ENCODE measurements around the gene KLHL24. TPM values are rescaled to one million over a fixed set of nuclear protein-coding genes. Genes with fewer than 3 reads are reported as not detected.
A peak's percentile ranks its signal among the peaks of the same experiment; 100 is the strongest.

KLHL24 gene
- polyA plus RNA-seq, 1 donor (not counting 4 experiments of a cell fraction or from before 2014, with no cell fraction given), result 12.0 TPM

DNA sequence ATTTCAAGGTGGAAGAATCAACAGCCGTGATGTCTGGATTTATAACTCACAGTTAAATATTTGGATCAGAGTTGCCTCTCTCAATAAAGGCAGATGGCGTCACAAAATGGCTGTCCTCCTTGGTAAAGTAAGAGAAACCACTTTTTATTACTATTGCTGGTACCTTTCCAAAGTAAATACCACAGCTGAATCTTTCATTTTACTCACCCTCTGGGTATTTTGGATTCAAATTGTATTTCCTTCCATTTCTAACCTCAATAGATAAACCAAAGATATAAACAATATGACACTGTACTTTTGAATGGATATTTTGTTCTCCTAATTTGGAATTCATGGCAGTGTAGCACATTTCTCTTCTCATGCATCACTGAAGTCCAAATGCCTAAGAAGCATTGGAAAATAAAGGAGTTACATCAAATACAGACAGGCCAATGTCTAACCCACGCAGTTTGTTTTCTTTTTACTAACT is 29.5 kb downstream of the KLHL24 start:
- Histone ChIP-seq H3K4me2 (ENCODE audit: control insufficient read depth, extremely low read depth, insufficient read depth, low read depth, low read length) (no peak overlapping the region), H2AFZ (ENCODE audit: control insufficient read depth, low read length) (peak overlapping the region; percentile 32), H3K27ac (ENCODE audit: control insufficient read depth, insufficient read depth, low read length) (no peak overlapping the region), H3K36me3 (ENCODE audit: control insufficient read depth in 2 of 2, extremely low read depth in 1 of 2, insufficient read depth in 2 of 2, low read length in 2 of 2) (no peaks in the 10 kb centered on the region), H3K9me3 (ENCODE audit: control insufficient read depth, low read depth, low read length) (no peaks in the 10 kb centered on the region), H3K27me3 (ENCODE audit: control insufficient read depth, extremely low read depth, insufficient read depth, low read length) (no peaks in the 10 kb centered on the region), H3K9ac (ENCODE audit: control insufficient read depth, extremely low read depth, insufficient read depth, low read length) (no peak overlapping the region), H3K4me3 (ENCODE audit: control insufficient read depth in 2 of 3, extremely low read depth in 1 of 3, insufficient read depth in 2 of 3, low read depth in 1 of 3, low read length in 3 of 3) (no peak overlapping the region), H3K4me1 (ENCODE audit: control insufficient read depth, extremely low read depth, insufficient read depth, low read length) (no peaks in the 10 kb centered on the region), H4K20me1 (ENCODE audit: control insufficient read depth, extremely low read depth, insufficient read depth, low read length) (no peaks in the 10 kb centered on the region), H3K79me2 (ENCODE audit: control insufficient read depth, insufficient read depth, low read length) (no peaks in the 10 kb centered on the region), H3K9me1 (ENCODE audit: control insufficient read depth, extremely low read depth, insufficient read depth, low read length) (no peaks in the 10 kb centered on the region)
- TF ChIP-seq, protein P1, sequence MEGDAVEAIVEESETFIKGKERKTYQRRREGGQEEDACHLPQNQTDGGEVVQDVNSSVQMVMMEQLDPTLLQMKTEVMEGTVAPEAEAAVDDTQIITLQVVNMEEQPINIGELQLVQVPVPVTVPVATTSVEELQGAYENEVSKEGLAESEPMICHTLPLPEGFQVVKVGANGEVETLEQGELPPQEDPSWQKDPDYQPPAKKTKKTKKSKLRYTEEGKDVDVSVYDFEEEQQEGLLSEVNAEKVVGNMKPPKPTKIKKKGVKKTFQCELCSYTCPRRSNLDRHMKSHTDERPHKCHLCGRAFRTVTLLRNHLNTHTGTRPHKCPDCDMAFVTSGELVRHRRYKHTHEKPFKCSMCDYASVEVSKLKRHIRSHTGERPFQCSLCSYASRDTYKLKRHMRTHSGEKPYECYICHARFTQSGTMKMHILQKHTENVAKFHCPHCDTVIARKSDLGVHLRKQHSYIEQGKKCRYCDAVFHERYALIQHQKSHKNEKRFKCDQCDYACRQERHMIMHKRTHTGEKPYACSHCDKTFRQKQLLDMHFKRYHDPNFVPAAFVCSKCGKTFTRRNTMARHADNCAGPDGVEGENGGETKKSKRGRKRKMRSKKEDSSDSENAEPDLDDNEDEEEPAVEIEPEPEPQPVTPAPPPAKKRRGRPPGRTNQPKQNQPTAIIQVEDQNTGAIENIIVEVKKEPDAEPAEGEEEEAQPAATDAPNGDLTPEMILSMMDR (optimal IDR thresholded peaks at IDR 0.05 in 1 of 3, IDR thresholded peaks at IDR 0.05 in 1 of 3, conservative IDR thresholded peaks at IDR 0.05 in 1 of 3; ENCODE audit: extremely low read depth in 1 of 3, insufficient read depth in 2 of 3, low read length in 3 of 3), result no peak
- TF ChIP-seq EZH2 (IDR thresholded peaks at IDR 0.05; ENCODE audit: low read length), result no peak
- FAIRE-seq, result peak; percentile 67
- no peak for DNase-seq (ENCODE audit: low read depth, low spot score)
- dilution Hi-C loops (cut with MboI; ENCODE audit: extremely low pct_ligation_motif_present, low sequenced_read_pairs), result no loop called here

DNA sequence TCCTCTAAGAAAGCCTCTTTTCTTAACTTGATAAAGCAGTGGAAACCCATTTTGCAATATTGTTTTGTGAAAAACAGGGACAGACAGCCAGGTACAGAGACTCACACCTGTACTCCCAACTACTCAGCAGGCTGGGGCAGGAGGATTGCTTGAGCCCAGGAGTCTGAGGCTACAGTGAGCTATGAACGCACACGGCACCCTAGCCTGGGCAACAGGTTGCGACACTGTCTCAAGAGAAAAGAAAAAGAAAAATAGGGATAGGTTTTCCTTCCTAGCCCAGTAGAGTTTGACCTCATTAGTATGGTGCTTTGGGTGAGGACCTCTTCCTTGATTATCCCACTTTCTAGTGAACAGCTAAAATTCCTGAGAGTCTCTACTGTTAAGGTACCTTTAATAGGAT is 44.6 kb downstream of the KLHL24 start:
- DNase-seq (ENCODE audit: low read depth, low spot score) (no peak), FAIRE-seq (no peak)
- no peaks in the 10 kb centered on the region for H3K4me1 ChIP-seq (ENCODE audit: control insufficient read depth, extremely low read depth, insufficient read depth, low read length)
- H3K27ac ChIP-seq (ENCODE audit: control insufficient read depth, insufficient read depth, low read length), result no peak overlapping the region
- no peaks in the 10 kb centered on the region for H3K36me3 ChIP-seq (ENCODE audit: control insufficient read depth in 2 of 2, extremely low read depth in 1 of 2, insufficient read depth in 2 of 2, low read length in 2 of 2)
- no peak overlapping the region for H3K9ac ChIP-seq (ENCODE audit: control insufficient read depth, extremely low read depth, insufficient read depth, low read length)
- H3K4me3 ChIP-seq (ENCODE audit: control insufficient read depth in 2 of 3, extremely low read depth in 1 of 3, insufficient read depth in 2 of 3, low read depth in 1 of 3, low read length in 3 of 3), result no peak overlapping the region
- no peaks in the 10 kb centered on the region for H3K9me1 ChIP-seq (ENCODE audit: control insufficient read depth, extremely low read depth, insufficient read depth, low read length)
- no peaks in the 10 kb centered on the region for H4K20me1 ChIP-seq (ENCODE audit: control insufficient read depth, extremely low read depth, insufficient read depth, low read length)
- H3K9me3 ChIP-seq (ENCODE audit: control insufficient read depth, low read depth, low read length), result no peaks in the 10 kb centered on the region
- H3K27me3 ChIP-seq (ENCODE audit: control insufficient read depth, extremely low read depth, insufficient read depth, low read length), result no peaks in the 10 kb centered on the region
- H3K4me2 ChIP-seq (ENCODE audit: control insufficient read depth, extremely low read depth, insufficient read depth, low read depth, low read length), result no peak overlapping the region
- dilution Hi-C loops (cut with MboI; ENCODE audit: extremely low pct_ligation_motif_present, low sequenced_read_pairs), result no loop called here
- TF ChIP-seq EZH2 (IDR thresholded peaks at IDR 0.05; ENCODE audit: low read length), result no peak
- TF ChIP-seq, protein P1 (optimal IDR thresholded peaks at IDR 0.05 in 1 of 3, IDR thresholded peaks at IDR 0.05 in 1 of 3, conservative IDR thresholded peaks at IDR 0.05 in 1 of 3; ENCODE audit: extremely low read depth in 1 of 3, insufficient read depth in 2 of 3, low read length in 3 of 3), result no peak
- H3K79me2 ChIP-seq (ENCODE audit: control insufficient read depth, insufficient read depth, low read length), result no peaks in the 10 kb centered on the region
- no peak overlapping the region for H2AFZ ChIP-seq (ENCODE audit: control insufficient read depth, low read length)
